Effector memory CD4-positive, alpha-beta T cell (primary cell): ENCODE data around the gene USP35.

Experiments
- DNase-seq, 3 donors: peaks; one replicate each; pipeline ENCODE4 v3.0.0-alpha.2; 2020
- H3K27ac ChIP-seq: 2 replicates; pipeline ENCODE4 v1.7.0; 2013; ENCODE audit warnings: mild to moderate bottlenecking, low read length, moderate library complexity; ENCODE audit not compliant: insufficient read depth, poor library complexity, severe bottlenecking
- H3K27me3 ChIP-seq: replicated peaks from 2 replicates; pipeline ENCODE4 v1.7.0; 2013; ENCODE audit warnings: mild to moderate bottlenecking, low read length; ENCODE audit not compliant: insufficient read depth, control insufficient read depth, poor library complexity, severe bottlenecking
- H3K36me3 ChIP-seq: 2 replicates; pipeline ENCODE4 v1.7.0; 2013; ENCODE audit warnings: mild to moderate bottlenecking, low read length, moderate library complexity; ENCODE audit not compliant: control insufficient read depth, insufficient read depth
- H3K4me1 ChIP-seq: 2 replicates; pipeline ENCODE4 v1.7.0; 2013; ENCODE audit warnings: low read length, mild to moderate bottlenecking; ENCODE audit not compliant: control insufficient read depth, insufficient read depth, poor library complexity, severe bottlenecking
- H3K4me3 ChIP-seq: 2 replicates; pipeline ENCODE4 v1.7.0; 2013; ENCODE audit warnings: low read length, low read depth, mild to moderate bottlenecking; ENCODE audit not compliant: insufficient read depth, poor library complexity, severe bottlenecking
- H3K9me3 ChIP-seq: 2 replicates; pipeline ENCODE4 v1.7.0; 2013; ENCODE audit warnings: mild to moderate bottlenecking, low read length, moderate library complexity; ENCODE audit not compliant: control insufficient read depth

Gene USP35

GRCh38 chr11:78205256-78205655 is 16.5 kb downstream of the USP35 start:
- DNase-seq: no peak
- Histone ChIP-seq H3K27me3 (no peaks in the 10 kb centered on the region), H3K36me3 (peaks cover 17% of the 10 kb centered on the region), H3K4me3 (no peak overlapping the region), H3K27ac (no peak overlapping the region), H3K9me3 (no peaks in the 10 kb centered on the region), H3K4me1 (peaks cover 18% of the 10 kb centered on the region)

- H3K4me1 ChIP-seq: peaks cover 18% of the 10 kb centered on the region
- no peak for DNase-seq
- peaks cover 17% of the 10 kb centered on the region for H3K36me3 ChIP-seq
- H3K27ac ChIP-seq: no peak overlapping the region
- H3K9me3 ChIP-seq: no peaks in the 10 kb centered on the region
- H3K4me3 ChIP-seq: no peak overlapping the region
- no peaks in the 10 kb centered on the region for H3K27me3 ChIP-seq
Observed at GRCh38 chr11:78205691-78206090, 17.0 kb downstream of the USP35 start.

GRCh38 chr11:78207532-78208256 is 19.0 kb downstream of the USP35 start:
- Histone ChIP-seq H3K4me1 (no peaks in the 10 kb centered on the region), H3K9me3 (no peaks in the 10 kb centered on the region), H3K36me3 (peaks cover 17% of the 10 kb centered on the region), H3K27me3 (no peaks in the 10 kb centered on the region), H3K27ac (no peak overlapping the region), H3K4me3 (no peak overlapping the region)
- DNase-seq: no peak

GRCh38 chr11:78208257-78209165 is 19.8 kb downstream of the USP35 start:
- no peaks in the 10 kb centered on the region for H3K27me3 ChIP-seq

GRCh38 chr11:78209478-78209877 is 20.8 kb downstream of the USP35 start:
- Histone ChIP-seq H3K36me3 (peaks cover 24% of the 10 kb centered on the region), H3K27ac (no peak overlapping the region)
- no peak for DNase-seq

More at GRCh38 chr11:78208257-78209165, 19.8 kb downstream of the USP35 start:
- no peak for DNase-seq
- no peaks in the 10 kb centered on the region for H3K9me3 ChIP-seq
- H3K4me1 ChIP-seq: no peaks in the 10 kb centered on the region
- no peak overlapping the region for H3K27ac ChIP-seq
- peaks cover 20% of the 10 kb centered on the region for H3K36me3 ChIP-seq
- no peak overlapping the region for H3K4me3 ChIP-seq

GRCh38 chr11:78210000-78210608 is 21.4 kb downstream of the USP35 start:
- H3K9me3 ChIP-seq: no peaks in the 10 kb centered on the region
- no peak for DNase-seq
- H3K27ac ChIP-seq: no peak overlapping the region
- H3K27me3 ChIP-seq: no peaks in the 10 kb centered on the region
- no peaks in the 10 kb centered on the region for H3K4me1 ChIP-seq
- peaks cover 30% of the 10 kb centered on the region for H3K36me3 ChIP-seq
- no peak overlapping the region for H3K4me3 ChIP-seq

More at GRCh38 chr11:78209478-78209877, 20.8 kb downstream of the USP35 start:
- Histone ChIP-seq H3K9me3 (no peaks in the 10 kb centered on the region), H3K4me3 (no peak overlapping the region), H3K4me1 (no peaks in the 10 kb centered on the region), H3K27me3 (no peaks in the 10 kb centered on the region)

- Histone ChIP-seq H3K27me3 (no peaks in the 10 kb centered on the region), H3K4me3 (no peak overlapping the region), H3K36me3 (peaks cover 31% of the 10 kb centered on the region), H3K9me3 (no peaks in the 10 kb centered on the region), H3K27ac (no peak overlapping the region), H3K4me1 (no peaks in the 10 kb centered on the region)
- no peak for DNase-seq
Observed at GRCh38 chr11:78211565-78211964, 22.8 kb downstream of the USP35 start.

DNA sequence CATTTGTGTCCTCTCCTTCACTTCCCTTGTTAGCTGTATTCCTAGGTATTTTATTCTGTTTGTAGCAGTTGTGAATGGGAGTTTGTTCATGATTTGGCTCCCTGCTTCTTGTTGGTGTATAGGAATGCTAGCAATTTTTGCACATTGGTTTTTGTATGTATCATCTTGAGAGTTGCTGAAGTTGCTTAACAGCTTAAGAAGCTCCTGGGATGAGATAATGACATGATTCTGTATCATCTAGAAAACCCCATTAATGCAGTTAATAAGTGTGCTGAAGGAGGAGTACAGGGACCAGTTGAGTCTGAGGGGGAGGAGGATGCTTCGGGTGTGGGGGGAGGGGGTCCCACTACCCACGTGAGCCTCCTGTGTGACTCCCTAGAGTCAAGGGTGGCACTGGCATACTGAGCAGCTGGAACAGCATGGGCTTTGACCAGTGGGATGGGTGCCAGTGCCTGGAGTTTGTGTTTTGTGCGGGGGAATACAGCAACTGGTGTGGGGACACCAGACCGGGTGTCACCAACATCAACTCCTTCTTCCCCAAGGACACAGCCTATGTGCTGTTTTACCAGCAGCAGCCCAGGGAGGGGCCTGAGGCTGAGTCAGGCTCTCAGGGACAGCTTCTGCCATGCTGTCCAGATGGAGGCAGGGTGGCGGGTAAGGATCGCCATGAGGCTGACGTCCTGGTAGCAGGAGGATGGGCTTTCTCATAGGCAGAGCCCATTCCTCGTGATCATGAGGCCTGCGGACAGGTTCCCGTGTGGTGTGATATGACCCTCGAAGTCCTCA is 24.1 kb downstream of the USP35 start:
- H3K27ac ChIP-seq: no peak overlapping the region
- H3K27me3 ChIP-seq: no peaks in the 10 kb centered on the region
- DNase-seq: no peak
- peaks cover 25% of the 10 kb centered on the region for H3K36me3 ChIP-seq
- no peaks in the 10 kb centered on the region for H3K4me1 ChIP-seq
- no peaks in the 10 kb centered on the region for H3K9me3 ChIP-seq
- H3K4me3 ChIP-seq: no peak overlapping the region

- H3K27me3 ChIP-seq: no peaks in the 10 kb centered on the region
- DNase-seq: no peak
- peaks cover 22% of the 10 kb centered on the region for H3K36me3 ChIP-seq
- no peaks in the 10 kb centered on the region for H3K9me3 ChIP-seq
- H3K4me3 ChIP-seq: no peak overlapping the region
- no peak overlapping the region for H3K27ac ChIP-seq
- no peaks in the 10 kb centered on the region for H3K4me1 ChIP-seq
Observed at GRCh38 chr11:78213526-78214330, 25.0 kb downstream of the USP35 start.
